RWPE2 (cell line): ENCODE results near the gene OR2V2.
A peak's percentile ranks its signal among the peaks of the same experiment; 100 is the strongest.

Experiments used
- ATAC-seq: fragments of 200-7000 bp; cut with Tn5 transposase; 3 replicates; pipeline ENCODE4 v1.9.1; 2021; ENCODE audit warnings: low read depth
- DNase-seq: peaks from one replicate; pipeline ENCODE4 v3.0.0-alpha.2; 2020; ENCODE audit warnings: low spot score
- H3K27ac ChIP-seq: fragments of 450-650 bp; 2 replicates; pipeline ENCODE4 v1.5.1; 2017; ENCODE audit warnings: mild to moderate bottlenecking; ENCODE audit not compliant: poor library complexity, severe bottlenecking
- H3K27me3 ChIP-seq: fragments of 250-450 bp; sonication (Bioruptor Pico); 2 replicates; pipeline ENCODE4 v1.5.1; 2021; ENCODE audit warnings: mild to moderate bottlenecking, moderate library complexity; ENCODE audit not compliant: insufficient read depth, poor library complexity, severe bottlenecking
- H3K36me3 ChIP-seq: fragments of 250-450 bp; sonication (Bioruptor Pico); 2 replicates; pipeline ENCODE4 v1.5.1; 2020; ENCODE audit warnings: low read depth, mild to moderate bottlenecking, moderate library complexity
- H3K4me1 ChIP-seq: fragments of 250-450 bp; sonication (Bioruptor Pico); 2 replicates; pipeline ENCODE4 v1.5.1; 2021; ENCODE audit warnings: mild to moderate bottlenecking, moderate library complexity; ENCODE audit not compliant: insufficient read depth, poor library complexity, severe bottlenecking
- H3K4me3 ChIP-seq: fragments of 250-450 bp; sonication (Bioruptor Pico); 2 replicates; pipeline ENCODE4 v1.5.1; 2021; ENCODE audit warnings: mild to moderate bottlenecking, moderate library complexity; ENCODE audit not compliant: severe bottlenecking
- H3K9me3 ChIP-seq: fragments of 250-450 bp; sonication (Bioruptor Pico); 2 replicates; pipeline ENCODE4 v1.5.1; 2021; ENCODE audit warnings: mild to moderate bottlenecking, moderate library complexity; ENCODE audit not compliant: severe bottlenecking
- TF ChIP-seq, protein P1 (sequence below): fragments of 450-650 bp; IDR thresholded peaks from one replicate; pipeline ENCODE4 v1.5.1; 2017; ENCODE audit warnings: mild to moderate bottlenecking, moderate library complexity; ENCODE audit not compliant: poor library complexity, severe bottlenecking

The OR2V2 gene

DNA sequence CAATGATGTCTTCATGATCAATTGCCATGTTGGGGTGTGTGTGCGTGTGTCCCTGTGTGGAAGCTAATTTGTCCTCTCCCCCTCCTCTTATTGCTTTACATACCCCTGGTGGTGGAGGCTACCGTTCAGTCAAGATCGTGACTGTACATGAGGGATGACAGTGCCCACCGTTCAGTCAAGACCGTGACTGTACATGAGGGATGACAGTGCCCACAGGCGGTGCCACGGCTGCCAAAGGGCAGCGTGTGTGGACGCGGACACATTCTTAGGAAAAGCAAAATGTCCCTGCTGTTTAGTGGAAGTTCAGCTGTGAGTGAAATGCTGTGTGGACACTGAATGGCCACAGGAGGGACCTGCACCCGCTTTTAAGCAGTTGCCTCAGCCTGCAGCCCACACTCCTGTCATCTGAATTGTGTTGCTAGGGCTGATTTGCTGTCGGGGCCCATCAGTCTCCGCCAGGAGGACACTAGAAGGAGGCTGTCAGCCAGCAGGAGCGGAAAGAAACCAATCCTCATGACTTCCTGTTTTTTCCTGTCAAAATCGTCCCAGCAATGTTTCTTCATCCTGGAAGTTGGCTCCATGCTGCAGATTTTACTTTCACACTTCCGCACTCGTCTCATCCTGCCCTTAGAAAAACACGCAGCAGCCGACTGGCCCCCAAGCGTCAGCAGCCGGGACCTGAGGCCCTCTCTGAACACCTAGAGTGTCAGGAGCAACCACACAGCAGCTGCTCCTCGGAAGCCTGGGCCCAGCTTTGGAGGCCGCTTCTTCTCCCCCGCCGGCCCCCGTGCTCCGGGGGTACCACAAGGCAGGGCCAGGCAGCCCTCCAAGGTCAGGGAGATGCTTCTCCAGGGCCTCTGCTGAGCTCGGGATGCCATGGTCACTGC is 25.5 kb upstream of the OR2V2 start:
- TF ChIP-seq, protein P1, sequence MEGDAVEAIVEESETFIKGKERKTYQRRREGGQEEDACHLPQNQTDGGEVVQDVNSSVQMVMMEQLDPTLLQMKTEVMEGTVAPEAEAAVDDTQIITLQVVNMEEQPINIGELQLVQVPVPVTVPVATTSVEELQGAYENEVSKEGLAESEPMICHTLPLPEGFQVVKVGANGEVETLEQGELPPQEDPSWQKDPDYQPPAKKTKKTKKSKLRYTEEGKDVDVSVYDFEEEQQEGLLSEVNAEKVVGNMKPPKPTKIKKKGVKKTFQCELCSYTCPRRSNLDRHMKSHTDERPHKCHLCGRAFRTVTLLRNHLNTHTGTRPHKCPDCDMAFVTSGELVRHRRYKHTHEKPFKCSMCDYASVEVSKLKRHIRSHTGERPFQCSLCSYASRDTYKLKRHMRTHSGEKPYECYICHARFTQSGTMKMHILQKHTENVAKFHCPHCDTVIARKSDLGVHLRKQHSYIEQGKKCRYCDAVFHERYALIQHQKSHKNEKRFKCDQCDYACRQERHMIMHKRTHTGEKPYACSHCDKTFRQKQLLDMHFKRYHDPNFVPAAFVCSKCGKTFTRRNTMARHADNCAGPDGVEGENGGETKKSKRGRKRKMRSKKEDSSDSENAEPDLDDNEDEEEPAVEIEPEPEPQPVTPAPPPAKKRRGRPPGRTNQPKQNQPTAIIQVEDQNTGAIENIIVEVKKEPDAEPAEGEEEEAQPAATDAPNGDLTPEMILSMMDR: no peak
- Histone ChIP-seq H3K9me3 (no peaks in the 10 kb centered on the region), H3K4me1 (peaks cover 17% of the 10 kb centered on the region), H3K27ac (no peak overlapping the region), H3K4me3 (no peak overlapping the region), H3K36me3 (no peaks in the 10 kb centered on the region), H3K27me3 (no peaks in the 10 kb centered on the region)
- no peak for DNase-seq
- no peak for ATAC-seq

DNA sequence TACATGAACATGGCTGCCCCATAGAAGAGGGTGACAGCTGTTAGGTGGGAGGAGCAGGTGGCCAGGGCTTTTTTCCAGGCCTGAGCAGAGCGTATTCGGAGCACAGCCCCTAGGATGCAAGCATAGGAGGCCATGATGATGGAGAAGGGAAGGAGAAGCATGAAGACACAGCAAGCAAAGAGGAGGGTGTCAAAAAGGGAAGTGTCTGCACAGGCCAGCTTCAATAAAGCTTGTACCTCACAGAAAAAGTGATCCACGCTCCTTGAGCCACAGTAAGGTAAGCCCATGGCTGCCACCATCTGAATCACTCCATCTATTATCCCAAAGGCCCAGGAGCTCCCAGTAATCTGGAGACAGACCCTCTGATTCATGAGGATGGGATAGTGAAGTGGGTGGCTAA is 22.9 kb upstream of the OR2V2 start:
- H3K4me1 ChIP-seq: peaks cover 17% of the 10 kb centered on the region
- H3K27me3 ChIP-seq: no peaks in the 10 kb centered on the region
- no peak overlapping the region for H3K27ac ChIP-seq
- DNase-seq (no peak), ATAC-seq (no peak)
- H3K36me3 ChIP-seq: no peaks in the 10 kb centered on the region
- H3K9me3 ChIP-seq: no peaks in the 10 kb centered on the region
- H3K4me3 ChIP-seq: no peak overlapping the region
- TF ChIP-seq, protein P1: no peak

DNA sequence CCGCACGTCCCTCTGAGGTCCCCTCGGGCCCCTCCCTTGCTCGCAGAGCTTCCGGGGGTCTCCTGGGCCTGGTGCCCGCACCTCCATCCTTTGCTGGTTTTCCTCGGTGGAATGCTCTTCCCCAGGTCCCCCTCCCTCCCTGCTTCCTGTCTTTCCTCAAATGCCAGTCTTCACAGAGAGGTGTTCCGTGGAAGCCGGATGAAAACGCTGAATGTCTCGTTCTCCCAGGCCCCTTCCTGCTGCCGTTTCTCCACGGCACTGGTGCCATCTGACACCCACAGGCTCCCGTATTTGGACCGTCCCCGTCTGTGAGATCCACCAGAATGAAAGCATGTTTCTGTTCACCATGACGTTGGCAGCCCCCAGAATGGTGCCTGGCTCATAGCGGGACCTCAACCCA is 20.5 kb upstream of the OR2V2 start:
- Histone ChIP-seq H3K36me3 (no peaks in the 10 kb centered on the region), H3K4me3 (no peak overlapping the region), H3K27ac (no peak overlapping the region), H3K27me3 (no peaks in the 10 kb centered on the region), H3K9me3 (no peaks in the 10 kb centered on the region), H3K4me1 (no peaks in the 10 kb centered on the region)
- TF ChIP-seq, protein P1: no peak
- DNase-seq (no peak), ATAC-seq (no peak)

DNA sequence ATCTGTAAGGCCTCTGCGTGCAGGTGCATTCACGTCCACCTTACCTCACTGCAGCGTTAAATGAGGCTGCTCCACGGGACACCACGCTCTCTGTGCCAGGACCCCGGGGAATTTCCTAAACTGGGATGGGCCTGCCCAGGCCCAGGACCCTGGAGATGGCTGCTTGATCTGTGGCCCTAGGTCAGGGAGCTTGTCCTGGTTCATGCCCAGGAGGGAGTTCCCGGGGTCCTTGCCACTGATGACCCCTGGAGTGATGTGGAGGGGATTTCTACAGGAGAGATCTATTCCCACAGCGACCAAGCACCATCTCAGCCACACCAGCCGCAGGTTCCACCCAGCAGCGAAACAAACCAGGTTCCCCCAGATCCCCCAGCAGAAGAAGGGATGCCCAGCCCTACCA is 19.9 kb upstream of the OR2V2 start:
- H3K27me3 ChIP-seq: no peaks in the 10 kb centered on the region

More for the DNA sequence above, 19.9 kb upstream of the OR2V2 start:
- Histone ChIP-seq H3K4me3 (no peak overlapping the region), H3K4me1 (no peaks in the 10 kb centered on the region), H3K9me3 (no peaks in the 10 kb centered on the region), H3K27ac (no peak overlapping the region), H3K36me3 (no peaks in the 10 kb centered on the region)
- DNase-seq (peak; percentile 51), ATAC-seq (no peak)
- TF ChIP-seq, protein P1: no peak
